ENCODE results near the gene RBM3.

- TF ChIP-seq CTCF (conservative IDR thresholded peaks at IDR 0.05; ENCODE audit: low read length) (no peak), EZH2phosphoT487 (IDR thresholded peaks at IDR 0.05; ENCODE audit: borderline replicate concordance, low read depth, low read length) (no peak)
Measured at GRCh38 chrX:48595929-48596328, 21.6 kb downstream of the RBM3 start.
